Measurements from ENCODE around the gene INPP5D. TPM values are rescaled to one million over a fixed set of nuclear protein-coding genes. Genes with fewer than 3 reads are reported as not detected.
A peak's percentile ranks its signal among the peaks of the same experiment; 100 is the strongest.

Gene INPP5D
- total RNA-seq, 1 donor from 2014 or later = 79.2 TPM

GRCh38 chr2:233146194-233146593 is 86.1 kb downstream of the INPP5D start:
- Mint-ChIP-seq H3K9me3 (ENCODE audit: unreplicated experiment) (no peaks in the 10 kb centered on the region), H3K36me3 (ENCODE audit: low read depth, unreplicated experiment) (peaks cover 90% of the 10 kb centered on the region), H3K4me1 (ENCODE audit: unreplicated experiment) (no peaks in the 10 kb centered on the region), H3K4me3 (ENCODE audit: unreplicated experiment) (no peak overlapping the region), H3K27me3 (ENCODE audit: unreplicated experiment) (peaks cover 19% of the 10 kb centered on the region), H3K27ac (ENCODE audit: unreplicated experiment) (no peak overlapping the region)
- TF ChIP-seq, protein P1, sequence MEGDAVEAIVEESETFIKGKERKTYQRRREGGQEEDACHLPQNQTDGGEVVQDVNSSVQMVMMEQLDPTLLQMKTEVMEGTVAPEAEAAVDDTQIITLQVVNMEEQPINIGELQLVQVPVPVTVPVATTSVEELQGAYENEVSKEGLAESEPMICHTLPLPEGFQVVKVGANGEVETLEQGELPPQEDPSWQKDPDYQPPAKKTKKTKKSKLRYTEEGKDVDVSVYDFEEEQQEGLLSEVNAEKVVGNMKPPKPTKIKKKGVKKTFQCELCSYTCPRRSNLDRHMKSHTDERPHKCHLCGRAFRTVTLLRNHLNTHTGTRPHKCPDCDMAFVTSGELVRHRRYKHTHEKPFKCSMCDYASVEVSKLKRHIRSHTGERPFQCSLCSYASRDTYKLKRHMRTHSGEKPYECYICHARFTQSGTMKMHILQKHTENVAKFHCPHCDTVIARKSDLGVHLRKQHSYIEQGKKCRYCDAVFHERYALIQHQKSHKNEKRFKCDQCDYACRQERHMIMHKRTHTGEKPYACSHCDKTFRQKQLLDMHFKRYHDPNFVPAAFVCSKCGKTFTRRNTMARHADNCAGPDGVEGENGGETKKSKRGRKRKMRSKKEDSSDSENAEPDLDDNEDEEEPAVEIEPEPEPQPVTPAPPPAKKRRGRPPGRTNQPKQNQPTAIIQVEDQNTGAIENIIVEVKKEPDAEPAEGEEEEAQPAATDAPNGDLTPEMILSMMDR (IDR thresholded peaks at IDR 0.05; ENCODE audit: unreplicated experiment) = no peak
- no peak for DNase-seq (ENCODE audit: low spot score)

DNA sequence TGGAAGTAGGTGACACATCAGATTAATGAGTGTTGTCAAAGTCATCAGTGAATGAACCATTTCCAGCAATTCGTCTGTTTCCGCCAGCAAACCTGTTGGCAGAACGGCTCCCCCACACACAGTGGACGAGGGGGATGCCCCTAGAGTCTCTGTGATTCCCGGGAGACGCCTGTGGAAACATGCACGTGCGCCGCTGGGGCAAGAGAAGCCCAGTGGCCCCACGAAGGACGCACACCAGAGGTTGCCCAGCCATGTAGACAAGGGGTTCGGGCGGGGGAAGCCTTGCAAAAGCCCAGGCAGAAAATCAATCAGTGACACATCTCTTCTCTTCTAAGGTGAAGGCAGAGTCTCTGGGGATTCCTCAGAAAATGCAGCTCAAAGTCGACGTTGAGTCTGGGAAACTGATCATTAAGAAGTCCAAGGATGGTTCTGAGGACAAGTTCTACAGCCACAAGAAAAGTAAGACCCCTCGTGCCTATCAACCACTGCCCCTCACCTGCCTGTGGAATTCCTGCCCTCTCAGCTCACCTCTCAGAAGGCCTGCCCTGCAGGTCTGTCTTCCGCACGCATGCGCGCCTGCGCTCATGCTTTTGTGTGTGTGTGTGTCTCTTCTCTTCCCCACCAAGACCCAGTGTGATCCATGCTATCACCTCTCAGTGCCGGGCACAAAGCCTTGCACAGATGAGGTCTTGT is 87.1 kb downstream of the INPP5D start:
- Mint-ChIP-seq H3K9me3 (ENCODE audit: unreplicated experiment) (no peaks in the 10 kb centered on the region), H3K27me3 (ENCODE audit: unreplicated experiment) (peaks cover 17% of the 10 kb centered on the region), H3K4me1 (ENCODE audit: unreplicated experiment) (no peaks in the 10 kb centered on the region), H3K36me3 (ENCODE audit: low read depth, unreplicated experiment) (peaks cover 89% of the 10 kb centered on the region), H3K27ac (ENCODE audit: unreplicated experiment) (no peak overlapping the region), H3K4me3 (ENCODE audit: unreplicated experiment) (peak overlapping the region; percentile 72)
- no peak for DNase-seq (ENCODE audit: low spot score)
- TF ChIP-seq, protein P1 (IDR thresholded peaks at IDR 0.05; ENCODE audit: unreplicated experiment) = no peak

GRCh38 chr2:233147829-233148167 is 87.7 kb downstream of the INPP5D start:
- no peak overlapping the region for H3K27ac Mint-ChIP-seq (ENCODE audit: unreplicated experiment)
- H3K27me3 Mint-ChIP-seq (ENCODE audit: unreplicated experiment) = peaks cover 17% of the 10 kb centered on the region
- peak overlapping the region; percentile 72 for H3K4me3 Mint-ChIP-seq (ENCODE audit: unreplicated experiment)
- peaks cover 90% of the 10 kb centered on the region for H3K36me3 Mint-ChIP-seq (ENCODE audit: low read depth, unreplicated experiment)
- DNase-seq (ENCODE audit: low spot score) = no peak
- peaks cover 4% of the 10 kb centered on the region for H3K4me1 Mint-ChIP-seq (ENCODE audit: unreplicated experiment)
- no peaks in the 10 kb centered on the region for H3K9me3 Mint-ChIP-seq (ENCODE audit: unreplicated experiment)
- TF ChIP-seq, protein P1 (IDR thresholded peaks at IDR 0.05; ENCODE audit: unreplicated experiment) = no peak

DNA sequence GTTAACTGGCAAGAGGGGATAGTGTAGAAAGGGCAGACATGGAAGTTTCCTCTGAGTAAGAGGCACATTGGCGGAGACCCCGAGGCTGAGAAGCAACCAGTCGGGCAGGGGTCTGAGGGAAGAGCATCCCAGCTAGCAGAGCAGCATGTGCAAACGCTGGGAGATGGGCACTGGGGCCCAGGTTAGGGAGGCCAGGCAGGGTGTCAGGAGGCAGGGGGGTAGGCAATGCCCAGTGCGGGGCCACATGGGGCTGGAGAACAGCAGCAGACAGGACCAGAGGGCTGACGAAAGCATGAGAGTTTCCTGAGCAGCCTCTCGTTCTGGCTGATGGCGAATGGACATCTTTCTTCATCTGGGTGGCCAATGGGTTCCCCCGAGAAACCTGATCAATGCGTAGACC is 88.2 kb downstream of the INPP5D start:
- no peak for DNase-seq (ENCODE audit: low spot score)
- peaks cover 10% of the 10 kb centered on the region for H3K4me1 Mint-ChIP-seq (ENCODE audit: unreplicated experiment)
- peak overlapping the region; percentile 29 for H3K4me3 Mint-ChIP-seq (ENCODE audit: unreplicated experiment)
- peak overlapping the region; percentile 12 for H3K27ac Mint-ChIP-seq (ENCODE audit: unreplicated experiment)
- H3K36me3 Mint-ChIP-seq (ENCODE audit: low read depth, unreplicated experiment) = peaks cover 90% of the 10 kb centered on the region
- TF ChIP-seq, protein P1 (IDR thresholded peaks at IDR 0.05; ENCODE audit: unreplicated experiment) = no peak
- peaks cover 15% of the 10 kb centered on the region for H3K27me3 Mint-ChIP-seq (ENCODE audit: unreplicated experiment)
- H3K9me3 Mint-ChIP-seq (ENCODE audit: unreplicated experiment) = no peaks in the 10 kb centered on the region

- H3K27ac Mint-ChIP-seq (ENCODE audit: unreplicated experiment) = peak overlapping the region; percentile 34
- peaks cover 15% of the 10 kb centered on the region for H3K4me1 Mint-ChIP-seq (ENCODE audit: unreplicated experiment)
Observed at GRCh38 chr2:233152541-233152940, 92.4 kb downstream of the INPP5D start.

More at GRCh38 chr2:233152541-233152940, 92.4 kb downstream of the INPP5D start:
- peaks cover 65% of the 10 kb centered on the region for H3K36me3 Mint-ChIP-seq (ENCODE audit: low read depth, unreplicated experiment)
- H3K27me3 Mint-ChIP-seq (ENCODE audit: unreplicated experiment) = peaks cover 5% of the 10 kb centered on the region
- TF ChIP-seq, protein P1 (IDR thresholded peaks at IDR 0.05; ENCODE audit: unreplicated experiment) = no peak
- peak overlapping the region; percentile 48 for H3K4me3 Mint-ChIP-seq (ENCODE audit: unreplicated experiment)
- no peak for DNase-seq (ENCODE audit: low spot score)
- H3K9me3 Mint-ChIP-seq (ENCODE audit: unreplicated experiment) = no peaks in the 10 kb centered on the region

Measured in endothelial cell (in vitro differentiated cells).